Sigmoid colon (tissue), 4 donors: ENCODE measurements around the gene CNKSR1.

ENCODE experiments used
- CTCF ChIP-seq, 4 experiments: fragments of 450-650 bp in 3 of 4; fragments of 200-600 bp in 1 of 4; IDR thresholded peaks; one replicate each; pipeline ENCODE4 v1.5.1; 2016 to 2019; ENCODE audit warnings: antibody characterized with exemption in 4 of 4, mild to moderate bottlenecking in 3 of 4, moderate library complexity in 2 of 4
- EP300 ChIP-seq, 4 donors: sonication (generic); formaldehyde crosslinking; IDR thresholded peaks; one replicate each; pipeline ENCODE4 v1.6.1; 2017; ENCODE audit warnings: antibody characterized with exemption in 4 of 4
- POLR2A ChIP-seq, 2 donors: fragments of 450-650 bp; IDR thresholded peaks; one replicate each; pipeline ENCODE4 v1.6.1; 2016; ENCODE audit warnings: antibody characterized with exemption in 2 of 2, mild to moderate bottlenecking in 2 of 2, moderate library complexity in 2 of 2
- POLR2AphosphoS5 ChIP-seq, 4 donors: sonication (generic); formaldehyde crosslinking; IDR thresholded peaks; one replicate each; pipeline ENCODE4 v1.6.1; 2017; ENCODE audit warnings: antibody characterized with exemption in 4 of 4

GRCh38 chr1:26164036-26164860 lies 13.0 kb upstream of the CNKSR1 start:
- TF ChIP-seq CTCF (IDR thresholded peaks at IDR 0.05) (peak in 2 of 4 experiments; percentile 7 to 81), POLR2AphosphoS5 (IDR thresholded peaks at IDR 0.05) (no peak), POLR2A (IDR thresholded peaks at IDR 0.05) (no peak), EP300 (IDR thresholded peaks at IDR 0.05) (no peak)
